Right atrium auricular region (tissue), 2 donors: ENCODE measurements around the gene PTH1R. TPM values are rescaled to one million over a fixed set of nuclear protein-coding genes. Genes with fewer than 3 reads are reported as not detected.

Experiments used
- DNase-seq: peaks from one replicate; pipeline ENCODE4 v3.0.0-alpha.2; 2019; ENCODE audit warnings: low spot score
- H3K27ac ChIP-seq, 2 donors: fragments of 200-600 bp; sonication (generic); 1 replicate in 1 of 2; 2 replicates in 1 of 2; pipeline ENCODE4 v1.5.1; 2016 to 2019
- H3K27me3 ChIP-seq, 2 donors: fragments of 200-600 bp; sonication (generic); one replicate each; pipeline versions ENCODE4 v1.5.1 to v1.6.0; 2017 to 2019
- H3K36me3 ChIP-seq: fragments of 200-600 bp; sonication (generic); one replicate; pipeline ENCODE4 v1.5.1; 2016
- H3K4me1 ChIP-seq, 2 donors: fragments of 200-600 bp; sonication (generic); one replicate each; pipeline versions ENCODE4 v1.5.1 to v1.6.0; 2017 to 2019
- H3K4me3 ChIP-seq, 2 donors: fragments of 200-600 bp; sonication (generic); 1 replicate in 1 of 2; 2 replicates in 1 of 2; pipeline ENCODE4 v1.5.1; 2017 to 2019; ENCODE audit warnings: mild to moderate bottlenecking in 1 of 2, moderate library complexity in 1 of 2
- H3K9me3 ChIP-seq, 2 donors: fragments of 200-600 bp; sonication (generic); one replicate each; pipeline ENCODE4 v1.5.1; 2019
- CTCF ChIP-seq, 2 donors: fragments of 200-600 bp; sonication (generic); IDR thresholded peaks; one replicate each; pipeline ENCODE4 v1.5.1; 2019; ENCODE audit warnings: antibody characterized with exemption in 2 of 2
- total RNA-seq, 2 donors: library from RNA; depleted of rRNA; stranded (reverse); fragments of >200 nt; gene quantifications; one replicate each; pipeline ENCODE4 v1.1.0, GENCODE V29; 2016

The PTH1R gene
- total RNA-seq, 2 donors from 2014 or later, result 7.2 to 10.1 TPM

DNA sequence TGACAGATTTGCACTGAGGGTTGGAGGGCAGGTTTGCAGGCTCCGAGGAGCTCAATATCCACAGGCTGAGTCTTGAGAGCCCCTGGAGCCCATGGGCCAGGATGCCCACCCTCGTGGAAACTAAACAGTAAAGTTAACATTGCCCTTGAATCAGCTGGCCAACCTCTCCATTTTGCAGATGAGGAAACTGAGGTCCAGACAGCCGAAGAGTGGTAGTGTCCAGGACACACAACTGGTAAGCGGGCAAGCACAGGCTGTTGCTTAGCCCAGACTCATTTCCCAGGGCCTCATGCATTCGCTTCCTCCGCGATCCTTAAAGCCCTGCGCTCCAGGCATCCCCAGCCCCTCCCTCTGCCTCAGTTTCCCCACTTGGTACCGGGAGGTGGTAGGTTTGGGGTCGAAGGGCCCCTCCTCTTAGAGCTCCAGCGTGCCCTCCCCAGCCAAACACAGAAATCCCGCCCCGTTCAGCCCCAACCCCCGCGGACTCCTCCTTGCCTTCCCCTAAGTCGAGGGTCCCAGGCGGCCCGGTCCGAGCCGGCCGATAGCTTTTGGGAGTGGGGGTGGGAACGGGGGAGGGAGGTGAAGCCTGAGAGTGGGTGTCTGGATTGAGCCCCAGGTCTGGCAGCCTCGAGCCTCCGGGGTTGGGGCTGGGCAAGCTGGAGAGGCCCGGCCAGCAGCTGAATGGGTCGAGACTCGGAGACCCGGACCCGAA, 3.5 kb downstream of the PTH1R start:
- no peaks in the 10 kb centered on the region for H3K36me3 ChIP-seq
- peaks cover 0 to 34% of the 10 kb centered on the region in 2 donors for H3K4me1 ChIP-seq
- H3K27ac ChIP-seq, result peak overlapping the region; percentile 66 to 76
- H3K27me3 ChIP-seq, result peaks cover 0 to 16% of the 10 kb centered on the region in 2 donors
- H3K4me3 ChIP-seq, result peak overlapping the region; percentile 63 to 68
- DNase-seq, result no peak
- no peaks in the 10 kb centered on the region for H3K9me3 ChIP-seq
- no peak for TF ChIP-seq CTCF (IDR thresholded peaks at IDR 0.05)

GRCh38 chr3:46881596-46882376, 4.3 kb downstream of the PTH1R start:
- DNase-seq, result no peak
- Histone ChIP-seq H3K4me3 (peak overlapping the region; percentile 63 to 68), H3K9me3 (no peaks in the 10 kb centered on the region), H3K27me3 (peaks cover 0 to 16% of the 10 kb centered on the region in 2 donors), H3K36me3 (no peaks in the 10 kb centered on the region), H3K4me1 (peaks cover 0 to 34% of the 10 kb centered on the region in 2 donors), H3K27ac (peak overlapping the region; percentile 66 to 76)
- TF ChIP-seq CTCF (IDR thresholded peaks at IDR 0.05), result no peak

- Histone ChIP-seq H3K27me3 (peaks cover 0 to 16% of the 10 kb centered on the region in 2 donors), H3K27ac (peak overlapping the region; percentile 66 to 76), H3K36me3 (no peaks in the 10 kb centered on the region), H3K4me1 (peaks cover 0 to 34% of the 10 kb centered on the region in 2 donors), H3K9me3 (no peaks in the 10 kb centered on the region), H3K4me3 (peak overlapping the region; percentile 63 to 68)
- TF ChIP-seq CTCF (IDR thresholded peaks at IDR 0.05), result no peak
- DNase-seq, result no peak
These were observed 5.0 kb downstream of the PTH1R start for GRCh38 chr3:46882377-46883053.

DNA sequence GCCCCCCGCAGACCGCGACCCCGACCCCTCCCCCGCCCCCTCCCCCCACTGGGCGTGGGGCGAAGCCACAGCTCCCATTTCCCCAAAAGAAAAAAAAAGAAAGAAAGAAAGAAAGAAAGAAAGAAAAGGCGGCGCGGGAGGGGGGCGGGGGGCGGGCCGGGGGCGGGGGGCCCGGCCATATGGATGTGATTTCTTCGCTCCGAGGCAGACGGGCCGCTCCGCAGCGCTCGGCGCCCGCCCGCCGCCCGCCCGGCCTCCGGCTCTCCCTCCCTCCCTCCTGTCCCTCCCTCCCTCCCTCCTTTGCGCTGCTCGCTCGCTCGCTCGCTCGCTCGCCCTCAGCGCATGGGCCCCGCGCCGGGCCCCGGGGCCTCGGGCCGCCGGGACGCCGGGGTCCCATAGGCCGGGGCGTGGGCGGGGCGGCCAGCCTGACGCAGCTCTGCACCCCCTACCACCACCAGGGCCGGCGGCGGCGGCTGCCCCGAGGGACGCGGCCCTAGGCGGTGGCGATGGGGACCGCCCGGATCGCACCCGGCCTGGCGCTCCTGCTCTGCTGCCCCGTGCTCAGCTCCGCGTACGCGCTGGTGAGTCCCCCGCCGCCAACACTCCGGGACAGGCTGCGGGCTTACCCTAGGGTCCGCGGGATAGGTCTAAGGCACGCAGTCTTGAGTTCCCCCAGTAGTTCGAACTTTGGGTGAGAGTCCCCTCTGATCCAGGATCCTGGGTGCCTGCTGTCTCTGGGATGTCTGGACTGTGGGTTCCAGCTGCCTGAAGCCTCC, 5.7 kb downstream of the PTH1R start:
- Histone ChIP-seq H3K27me3 (peaks cover 0 to 16% of the 10 kb centered on the region in 2 donors), H3K9me3 (no peaks in the 10 kb centered on the region), H3K27ac (peak overlapping the region; percentile 66 to 76), H3K4me1 (peaks cover 0 to 34% of the 10 kb centered on the region in 2 donors), H3K4me3 (peak overlapping the region; percentile 63 to 68), H3K36me3 (no peaks in the 10 kb centered on the region)
- TF ChIP-seq CTCF (IDR thresholded peaks at IDR 0.05), result no peak
- DNase-seq, result no peak

- no peak for TF ChIP-seq CTCF (IDR thresholded peaks at IDR 0.05)
- H3K4me1 ChIP-seq, result peaks cover 0 to 32% of the 10 kb centered on the region in 2 donors
- DNase-seq, result no peak
- peak overlapping the region; percentile 63 to 68 for H3K4me3 ChIP-seq
- H3K36me3 ChIP-seq, result no peaks in the 10 kb centered on the region
- no peaks in the 10 kb centered on the region for H3K9me3 ChIP-seq
- peaks cover 0 to 16% of the 10 kb centered on the region in 2 donors for H3K27me3 ChIP-seq
- no peak overlapping the region for H3K27ac ChIP-seq
These were observed 6.3 kb downstream of the PTH1R start for GRCh38 chr3:46883830-46884185.
